MM.1S (cell line): ENCODE results near the gene TTLL5.
A peak's percentile ranks its signal among the peaks of the same experiment; 100 is the strongest.

Experiments
- DNase-seq: peaks from one replicate; pipeline ENCODE4 v3.0.0-alpha.2; 2015
- H2AFZ ChIP-seq: fragments of 300-600 bp; sonication (generic); 2 replicates; pipeline ENCODE4 v1.6.0; 2016; ENCODE audit warnings: antibody characterized with exemption, low read length
- H3F3A ChIP-seq: fragments of 300-600 bp; sonication (generic); 2 replicates; pipeline ENCODE4 v1.6.1; 2016; ENCODE audit warnings: mild to moderate bottlenecking, antibody characterized with exemption, low read length, moderate library complexity, mixed read lengths; ENCODE audit not compliant: insufficient read depth
- H3K27ac ChIP-seq: fragments of 300-600 bp; sonication (generic); 2 replicates; pipeline ENCODE4 v1.5.1; 2016; ENCODE audit warnings: mild to moderate bottlenecking, low read length
- H3K27me3 ChIP-seq: fragments of 300-600 bp; sonication (generic); replicated peaks from 2 replicates; pipeline ENCODE4 v1.6.0; 2016; ENCODE audit warnings: low read length; ENCODE audit not compliant: insufficient read depth
- H3K36me3 ChIP-seq: fragments of 300-600 bp; sonication (generic); replicated peaks from 2 replicates; pipeline ENCODE4 v1.6.1; 2016; ENCODE audit warnings: mild to moderate bottlenecking, low read length, mixed read lengths; ENCODE audit not compliant: insufficient read depth
- H3K4me1 ChIP-seq: fragments of 300-600 bp; sonication (generic); 2 replicates; pipeline ENCODE4 v1.6.1; 2016; ENCODE audit warnings: low read length, mixed read lengths
- H3K4me2 ChIP-seq: fragments of 300-600 bp; sonication (generic); 2 replicates; pipeline ENCODE4 v1.6.0; 2016; ENCODE audit warnings: low read depth, low read length
- H3K4me3 ChIP-seq: fragments of 300-600 bp; sonication (generic); 2 replicates; pipeline ENCODE4 v1.5.1; 2016; ENCODE audit warnings: low read length, mixed read lengths
- H3K79me2 ChIP-seq: fragments of 300-600 bp; sonication (generic); 2 replicates; pipeline ENCODE4 v1.6.1; 2016; ENCODE audit warnings: mixed run types, low read length, mixed read lengths
- H3K9ac ChIP-seq: fragments of 300-600 bp; sonication (generic); 2 replicates; pipeline ENCODE4 v1.6.1; 2016; ENCODE audit warnings: low read length, mixed read lengths
- H3K9me2 ChIP-seq: fragments of 300-600 bp; sonication (generic); replicated peaks from 2 replicates; pipeline ENCODE4 v1.6.1; 2016; ENCODE audit warnings: mild to moderate bottlenecking, low read length, mixed read lengths; ENCODE audit not compliant: insufficient read depth
- H3K9me3 ChIP-seq: fragments of 300-600 bp; sonication (generic); replicated peaks from 2 replicates; pipeline ENCODE4 v1.6.1; 2016; ENCODE audit warnings: mild to moderate bottlenecking, low read length, mixed read lengths; ENCODE audit not compliant: insufficient read depth
- H4K20me1 ChIP-seq: fragments of 300-600 bp; sonication (generic); 2 replicates; pipeline ENCODE4 v1.6.1; 2016; ENCODE audit warnings: mild to moderate bottlenecking, low read length, moderate library complexity, mixed read lengths; ENCODE audit not compliant: insufficient read depth
- EZH2 ChIP-seq: fragments of 300-600 bp; sonication (generic); optimal IDR thresholded peaks from 2 replicates; pipeline ENCODE3; 2017; ENCODE audit warnings: low read depth, mild to moderate bottlenecking, antibody characterized with exemption, low read length, mixed read lengths
- EZH2phosphoT487 ChIP-seq: fragments of 300-600 bp; sonication (generic); IDR thresholded peaks from 2 replicates; pipeline ENCODE4 v1.6.1; 2018; ENCODE audit warnings: antibody characterized with exemption, low read length
- TF ChIP-seq, protein P1 (sequence below): fragments of 300-600 bp; sonication (generic); IDR thresholded peaks from 2 replicates; pipeline ENCODE4 v1.5.1; 2016; ENCODE audit warnings: antibody characterized with exemption, low read length, mixed read lengths

Gene TTLL5, protein sequence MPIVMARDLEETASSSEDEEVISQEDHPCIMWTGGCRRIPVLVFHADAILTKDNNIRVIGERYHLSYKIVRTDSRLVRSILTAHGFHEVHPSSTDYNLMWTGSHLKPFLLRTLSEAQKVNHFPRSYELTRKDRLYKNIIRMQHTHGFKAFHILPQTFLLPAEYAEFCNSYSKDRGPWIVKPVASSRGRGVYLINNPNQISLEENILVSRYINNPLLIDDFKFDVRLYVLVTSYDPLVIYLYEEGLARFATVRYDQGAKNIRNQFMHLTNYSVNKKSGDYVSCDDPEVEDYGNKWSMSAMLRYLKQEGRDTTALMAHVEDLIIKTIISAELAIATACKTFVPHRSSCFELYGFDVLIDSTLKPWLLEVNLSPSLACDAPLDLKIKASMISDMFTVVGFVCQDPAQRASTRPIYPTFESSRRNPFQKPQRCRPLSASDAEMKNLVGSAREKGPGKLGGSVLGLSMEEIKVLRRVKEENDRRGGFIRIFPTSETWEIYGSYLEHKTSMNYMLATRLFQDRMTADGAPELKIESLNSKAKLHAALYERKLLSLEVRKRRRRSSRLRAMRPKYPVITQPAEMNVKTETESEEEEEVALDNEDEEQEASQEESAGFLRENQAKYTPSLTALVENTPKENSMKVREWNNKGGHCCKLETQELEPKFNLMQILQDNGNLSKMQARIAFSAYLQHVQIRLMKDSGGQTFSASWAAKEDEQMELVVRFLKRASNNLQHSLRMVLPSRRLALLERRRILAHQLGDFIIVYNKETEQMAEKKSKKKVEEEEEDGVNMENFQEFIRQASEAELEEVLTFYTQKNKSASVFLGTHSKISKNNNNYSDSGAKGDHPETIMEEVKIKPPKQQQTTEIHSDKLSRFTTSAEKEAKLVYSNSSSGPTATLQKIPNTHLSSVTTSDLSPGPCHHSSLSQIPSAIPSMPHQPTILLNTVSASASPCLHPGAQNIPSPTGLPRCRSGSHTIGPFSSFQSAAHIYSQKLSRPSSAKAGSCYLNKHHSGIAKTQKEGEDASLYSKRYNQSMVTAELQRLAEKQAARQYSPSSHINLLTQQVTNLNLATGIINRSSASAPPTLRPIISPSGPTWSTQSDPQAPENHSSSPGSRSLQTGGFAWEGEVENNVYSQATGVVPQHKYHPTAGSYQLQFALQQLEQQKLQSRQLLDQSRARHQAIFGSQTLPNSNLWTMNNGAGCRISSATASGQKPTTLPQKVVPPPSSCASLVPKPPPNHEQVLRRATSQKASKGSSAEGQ (N-terminal part only)

GRCh38 chr14:75660630-75661498 lies at the start of gene TTLL5, which contains the start of gene ERG28:
Gene TTLL5, plus strand, starts transcription at chr14:75661246. Its CDS starts 1,904 bp downstream, at chr14:75663150.
Gene ERG28, minus strand, starts transcription at chr14:75660876. Its CDS starts 3,374 bp downstream, at chr14:75657502.
- H3K27me3 ChIP-seq = no peaks in the 10 kb centered on the region
- peak; percentile 94 for DNase-seq
- peak within 1 kb of the TSS; percentile 88 for H3K4me3 ChIP-seq
- TF ChIP-seq, protein P1, sequence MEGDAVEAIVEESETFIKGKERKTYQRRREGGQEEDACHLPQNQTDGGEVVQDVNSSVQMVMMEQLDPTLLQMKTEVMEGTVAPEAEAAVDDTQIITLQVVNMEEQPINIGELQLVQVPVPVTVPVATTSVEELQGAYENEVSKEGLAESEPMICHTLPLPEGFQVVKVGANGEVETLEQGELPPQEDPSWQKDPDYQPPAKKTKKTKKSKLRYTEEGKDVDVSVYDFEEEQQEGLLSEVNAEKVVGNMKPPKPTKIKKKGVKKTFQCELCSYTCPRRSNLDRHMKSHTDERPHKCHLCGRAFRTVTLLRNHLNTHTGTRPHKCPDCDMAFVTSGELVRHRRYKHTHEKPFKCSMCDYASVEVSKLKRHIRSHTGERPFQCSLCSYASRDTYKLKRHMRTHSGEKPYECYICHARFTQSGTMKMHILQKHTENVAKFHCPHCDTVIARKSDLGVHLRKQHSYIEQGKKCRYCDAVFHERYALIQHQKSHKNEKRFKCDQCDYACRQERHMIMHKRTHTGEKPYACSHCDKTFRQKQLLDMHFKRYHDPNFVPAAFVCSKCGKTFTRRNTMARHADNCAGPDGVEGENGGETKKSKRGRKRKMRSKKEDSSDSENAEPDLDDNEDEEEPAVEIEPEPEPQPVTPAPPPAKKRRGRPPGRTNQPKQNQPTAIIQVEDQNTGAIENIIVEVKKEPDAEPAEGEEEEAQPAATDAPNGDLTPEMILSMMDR = no peak
- TF ChIP-seq EZH2phosphoT487 (no peak), EZH2 (no peak)
- no peaks in the 10 kb centered on the region for H3K9me2 ChIP-seq
- H4K20me1 ChIP-seq = no peaks in the 10 kb centered on the region
- H3K27ac ChIP-seq = peak within 1 kb of the TSS; percentile 73; the same call in 1 of the 2 replicates
- no peaks in the 10 kb centered on the region for H3K36me3 ChIP-seq
- H3K9me3 ChIP-seq = no peaks in the 10 kb centered on the region
- peak within 1 kb of the TSS; percentile 64 for H3K4me2 ChIP-seq
- peak within 1 kb of the TSS; percentile 85 for H2AFZ ChIP-seq
- no peaks in the 10 kb centered on the region for H3F3A ChIP-seq
- H3K4me1 ChIP-seq = no peaks in the 10 kb centered on the region
- peak within 1 kb of the TSS; percentile 81 for H3K9ac ChIP-seq
- H3K79me2 ChIP-seq = peaks cover 15% of the 10 kb centered on the region

DNA sequence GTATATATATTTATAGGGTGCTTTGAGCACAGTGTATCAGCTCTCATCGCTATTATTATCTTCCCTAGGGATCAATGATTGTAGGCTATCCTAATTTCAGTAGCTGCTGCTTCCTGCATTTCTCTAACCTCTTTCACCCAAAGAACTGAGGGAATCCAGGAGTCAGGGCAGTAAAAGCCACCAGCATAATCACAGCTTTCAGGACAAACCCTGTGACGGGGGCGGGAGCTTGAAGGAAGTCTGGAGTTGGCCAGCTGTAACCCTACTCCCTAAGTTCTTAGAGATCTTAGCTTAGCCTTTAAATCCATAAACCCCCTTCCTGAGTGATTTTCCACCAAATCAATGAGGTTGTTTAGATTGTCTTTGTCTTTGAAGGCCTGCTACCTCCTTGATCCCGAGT lies 48.9 kb upstream of the TTLL5 start:
- Histone ChIP-seq H3K27ac (no peak overlapping the region), H3K27me3 (no peaks in the 10 kb centered on the region), H3K9me2 (no peaks in the 10 kb centered on the region), H3K79me2 (no peaks in the 10 kb centered on the region), H3K4me3 (no peak overlapping the region), H2AFZ (no peak overlapping the region), H3K9ac (no peak overlapping the region), H3K9me3 (no peaks in the 10 kb centered on the region), H3K36me3 (no peaks in the 10 kb centered on the region), H3K4me2 (no peak overlapping the region), H3F3A (no peaks in the 10 kb centered on the region), H3K4me1 (no peaks in the 10 kb centered on the region), H4K20me1 (no peaks in the 10 kb centered on the region)
- no peak for DNase-seq
- TF ChIP-seq EZH2phosphoT487 (no peak), EZH2 (no peak)
- TF ChIP-seq, protein P1 = no peak

GRCh38 chr14:75614179-75614578 lies 46.9 kb upstream of the TTLL5 start:
- no peak for DNase-seq
- Histone ChIP-seq H3K9ac (no peak overlapping the region), H3K9me3 (no peaks in the 10 kb centered on the region), H3K36me3 (no peaks in the 10 kb centered on the region), H3F3A (no peaks in the 10 kb centered on the region), H4K20me1 (no peaks in the 10 kb centered on the region), H3K79me2 (no peaks in the 10 kb centered on the region), H3K9me2 (no peaks in the 10 kb centered on the region), H3K4me3 (no peak overlapping the region), H3K27ac (no peak overlapping the region), H3K4me2 (no peak overlapping the region), H3K4me1 (no peaks in the 10 kb centered on the region), H2AFZ (no peak overlapping the region), H3K27me3 (no peaks in the 10 kb centered on the region)
- no peak for TF ChIP-seq EZH2phosphoT487
- TF ChIP-seq EZH2 = no peak
- TF ChIP-seq, protein P1 = no peak
